OCI-LY7 (cell line): ENCODE measurements around the gene CFDP1. TPM values are rescaled to one million over a fixed set of nuclear protein-coding genes. Genes with fewer than 3 reads are reported as not detected.
A peak's percentile ranks its signal among the peaks of the same experiment; 100 is the strongest.

Experiments
- BruUV-seq: library from RNA; stranded (reverse); fragments of 400-500 nt; replicated peaks from 2 replicates; lab custom pipeline; 2021; lab: Mats Ljungman, UMichigan
- CTCF ChIA-PET: fragments of 300-600 bp; sonication (Branson Sonifier 250); formaldehyde crosslinking; loops from one replicate; lab custom pipeline; 2022; ENCODE audit warnings: antibody characterized with exemption; ENCODE audit not compliant: unreplicated experiment; lab: Charles Lee
- POLR2A ChIA-PET: fragments of 300-600 bp; sonication (Branson Sonifier 250); formaldehyde crosslinking; loops from one replicate; lab custom pipeline; 2022; ENCODE audit warnings: antibody characterized with exemption; lab: Charles Lee
- DNase-seq: peaks from one replicate; pipeline ENCODE4 v3.0.0-alpha.2; 2015; ENCODE audit warnings: low spot score
- H2AFZ ChIP-seq: fragments of 200-600 bp; sonication (generic), shearing (Covaris generic); 2 replicates; pipeline ENCODE4 v1.6.1; 2014; ENCODE audit warnings: mild to moderate bottlenecking, antibody characterized with exemption, low read length, moderate library complexity
- H3K27ac ChIP-seq: fragments of 200-600 bp; sonication (generic); 2 replicates; pipeline ENCODE4 v1.5.1; 2014; ENCODE audit warnings: mixed run types, low read depth, mild to moderate bottlenecking, moderate library complexity, low read length, inconsistent platforms; ENCODE audit not compliant: poor library complexity, severe bottlenecking
- H3K36me3 ChIP-seq: fragments of 200-600 bp; sonication (generic); 2 replicates; pipeline ENCODE4 v1.6.1; 2014; ENCODE audit warnings: mild to moderate bottlenecking, antibody characterized with exemption, low read length, moderate library complexity, mixed read lengths; ENCODE audit not compliant: insufficient read depth
- H3K4me1 ChIP-seq: fragments of 200-600 bp; sonication (generic); 2 replicates; pipeline ENCODE4 v1.5.1; 2014; ENCODE audit warnings: mild to moderate bottlenecking, low read length; ENCODE audit not compliant: insufficient read depth, poor library complexity, severe bottlenecking
- H3K4me2 ChIP-seq: fragments of 200-600 bp; sonication (generic); 2 replicates; pipeline ENCODE4 v1.6.1; 2014; ENCODE audit warnings: mild to moderate bottlenecking, low read length
- H3K4me3 ChIP-seq: fragments of 200-600 bp; sonication (generic); 2 replicates; pipeline ENCODE4 v1.5.1; 2014; ENCODE audit warnings: mild to moderate bottlenecking, low read depth, low read length; ENCODE audit not compliant: poor library complexity, severe bottlenecking
- H3K79me2 ChIP-seq: fragments of 200-600 bp; sonication (generic); 2 replicates; pipeline ENCODE4 v1.6.1; 2016; ENCODE audit warnings: low read depth, mild to moderate bottlenecking, low read length, moderate library complexity, mixed read lengths; ENCODE audit not compliant: insufficient read depth
- H3K9me2 ChIP-seq: fragments of 200-600 bp; sonication (generic); 2 replicates; pipeline ENCODE4 v1.6.1; 2016; ENCODE audit warnings: mild to moderate bottlenecking, low read length, mixed read lengths; ENCODE audit not compliant: insufficient read depth
- H3K9me3 ChIP-seq: fragments of 200-600 bp; sonication (generic); 2 replicates; pipeline ENCODE4 v1.6.1; 2014; ENCODE audit warnings: mild to moderate bottlenecking, mixed run types, low read length, mixed read lengths
- H4K20me1 ChIP-seq: fragments of 200-600 bp; sonication (generic); 2 replicates; pipeline ENCODE4 v1.6.1; 2014; ENCODE audit warnings: mild to moderate bottlenecking, antibody characterized with exemption, low read length, moderate library complexity, mixed read lengths; ENCODE audit not compliant: insufficient read depth
- EZH2phosphoT487 ChIP-seq: fragments of 200-600 bp; sonication (generic); IDR thresholded peaks from 2 replicates; pipeline ENCODE4 v1.6.1; 2018; ENCODE audit warnings: low read depth, borderline replicate concordance, mild to moderate bottlenecking, mixed run types, antibody characterized with exemption, low read length, moderate library complexity, mixed read lengths
- intact Hi-C: fragments of 100-400 bp; cut with micrococcal nuclease; formaldehyde crosslinking; loops from one replicate; pipeline ENCODE4 v1.10.0; 2022; ENCODE audit not compliant: unreplicated experiment
- total RNA-seq, 2 experiments: library from RNA; depleted of rRNA in 1 of 2; stranded (reverse); fragments of >200 nt in 1 of 2; shearing (Covaris generic) in 1 of 2; gene quantifications; 2 replicates each; pipeline ENCODE4 v1.2.3, GENCODE V29; 2014 to 2022
- TF ChIP-seq, protein P1 (sequence below): fragments of 200-600 bp; sonication (generic); conservative IDR thresholded peaks from 2 replicates; pipeline ENCODE4 v1.5.1; 2014; ENCODE audit warnings: mild to moderate bottlenecking, antibody characterized with exemption, low read length, moderate library complexity, mixed read lengths

CFDP1 gene
- total RNA-seq, 2 experiments from 2014 or later: 30.0 to 57.6 TPM

DNA sequence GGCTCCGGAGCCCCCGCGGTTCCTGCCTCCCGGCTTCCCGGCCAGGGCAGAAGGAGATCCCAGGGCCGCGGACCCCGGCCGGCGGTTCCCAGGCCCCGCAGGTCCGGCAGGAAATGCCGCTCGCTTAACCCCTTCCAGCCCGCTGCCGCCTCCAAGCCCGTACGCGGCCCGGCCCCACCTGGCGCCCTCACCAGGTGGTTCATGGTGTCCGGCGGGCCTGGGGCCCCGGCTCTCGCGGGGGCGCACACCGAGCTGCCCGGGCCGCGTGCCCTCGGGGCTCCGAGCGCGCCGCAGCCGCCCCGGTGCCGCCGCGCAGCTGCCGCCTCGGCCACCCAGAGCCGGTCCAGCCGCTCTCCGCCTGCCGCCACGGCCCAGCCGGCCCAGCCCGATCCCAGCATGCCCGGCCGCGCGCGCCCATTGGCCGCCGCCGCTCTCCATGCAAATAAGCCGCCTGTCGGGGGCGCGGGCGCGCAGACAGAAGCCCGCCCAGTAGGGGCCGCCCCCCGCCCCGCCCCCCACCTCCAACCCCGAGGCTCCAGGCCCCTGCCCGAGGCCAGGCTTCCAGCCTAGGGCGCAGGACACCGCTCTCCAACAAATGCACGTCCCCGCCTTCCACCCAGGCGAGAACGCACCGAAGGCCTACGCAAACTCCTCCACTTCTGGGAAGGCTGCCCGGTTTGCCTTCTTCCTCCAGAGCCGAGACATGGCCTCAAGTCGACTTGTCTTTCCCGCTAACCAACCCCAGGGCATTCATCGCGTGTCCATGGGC, 181.8 kb downstream of the CFDP1 start, which contains the start of gene BCAR1:
TSS of gene BCAR1 (minus strand) at position 345 of the 769 bp plus-strand sequence. CDS start at position 203, 142 bp downstream.
- Histone ChIP-seq H3K9me3 (no peaks in the 10 kb centered on the region), H3K9me2 (no peaks in the 10 kb centered on the region), H4K20me1 (no peaks in the 10 kb centered on the region), H3K27ac (no peak within 1 kb of the TSS), H3K4me1 (peaks cover 11% of the 10 kb centered on the region), H3K4me2 (peak within 1 kb of the TSS; percentile 67), H3K4me3 (peak within 1 kb of the TSS; percentile 81), H2AFZ (peak within 1 kb of the TSS; percentile 44; the same call in 1 of the 2 replicates), H3K79me2 (no peaks in the 10 kb centered on the region), H3K36me3 (no peaks in the 10 kb centered on the region)
- DNase-seq: peak; percentile 77
- CTCF ChIA-PET: no interaction called here
- intact Hi-C loops: no loop called here
- BruUV-seq: no TSS peak
- POLR2A ChIA-PET: no interaction called here
- no peak for TF ChIP-seq EZH2phosphoT487
- TF ChIP-seq, protein P1, sequence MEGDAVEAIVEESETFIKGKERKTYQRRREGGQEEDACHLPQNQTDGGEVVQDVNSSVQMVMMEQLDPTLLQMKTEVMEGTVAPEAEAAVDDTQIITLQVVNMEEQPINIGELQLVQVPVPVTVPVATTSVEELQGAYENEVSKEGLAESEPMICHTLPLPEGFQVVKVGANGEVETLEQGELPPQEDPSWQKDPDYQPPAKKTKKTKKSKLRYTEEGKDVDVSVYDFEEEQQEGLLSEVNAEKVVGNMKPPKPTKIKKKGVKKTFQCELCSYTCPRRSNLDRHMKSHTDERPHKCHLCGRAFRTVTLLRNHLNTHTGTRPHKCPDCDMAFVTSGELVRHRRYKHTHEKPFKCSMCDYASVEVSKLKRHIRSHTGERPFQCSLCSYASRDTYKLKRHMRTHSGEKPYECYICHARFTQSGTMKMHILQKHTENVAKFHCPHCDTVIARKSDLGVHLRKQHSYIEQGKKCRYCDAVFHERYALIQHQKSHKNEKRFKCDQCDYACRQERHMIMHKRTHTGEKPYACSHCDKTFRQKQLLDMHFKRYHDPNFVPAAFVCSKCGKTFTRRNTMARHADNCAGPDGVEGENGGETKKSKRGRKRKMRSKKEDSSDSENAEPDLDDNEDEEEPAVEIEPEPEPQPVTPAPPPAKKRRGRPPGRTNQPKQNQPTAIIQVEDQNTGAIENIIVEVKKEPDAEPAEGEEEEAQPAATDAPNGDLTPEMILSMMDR: peak; percentile 25; the same call in 1 of the 2 replicates

DNA sequence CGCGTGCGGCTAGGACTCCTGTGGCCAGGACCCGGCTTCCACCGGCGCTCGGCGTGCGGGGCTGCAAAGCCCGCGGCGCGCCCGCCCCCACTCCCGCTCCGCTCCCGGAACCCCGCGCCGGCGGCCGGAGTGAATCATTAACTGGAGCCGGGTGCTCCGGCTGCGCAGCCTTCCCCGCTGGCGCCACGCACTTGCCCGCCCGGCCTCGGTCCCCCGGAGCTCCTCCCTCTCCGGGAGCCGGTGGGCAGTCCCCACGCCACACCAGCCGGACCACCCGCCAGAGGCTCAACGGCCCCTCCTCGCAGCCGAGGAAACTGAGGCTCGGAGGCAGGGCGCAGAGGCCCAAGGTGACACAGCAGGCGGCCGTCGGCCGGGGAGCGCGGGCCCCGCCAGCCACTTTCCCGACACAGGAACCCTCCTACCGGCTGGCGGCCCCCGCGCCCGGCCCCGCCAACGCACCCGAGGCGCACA, 182.5 kb downstream of the CFDP1 start:
- no peaks in the 10 kb centered on the region for H4K20me1 ChIP-seq
- POLR2A ChIA-PET: no interaction called here
- peak overlapping the region; percentile 81 for H3K4me3 ChIP-seq
- no peak overlapping the region for H3K27ac ChIP-seq
- BruUV-seq: no TSS peak
- H3K4me1 ChIP-seq: peaks cover 11% of the 10 kb centered on the region
- H2AFZ ChIP-seq: peak overlapping the region; percentile 36; the same call in 1 of the 2 replicates
- no peaks in the 10 kb centered on the region for H3K9me2 ChIP-seq
- no peaks in the 10 kb centered on the region for H3K36me3 ChIP-seq
- TF ChIP-seq, protein P1: no peak
- no peak for DNase-seq
- intact Hi-C loops: no loop called here
- no peaks in the 10 kb centered on the region for H3K79me2 ChIP-seq
- H3K4me2 ChIP-seq: peak overlapping the region; percentile 67
- H3K9me3 ChIP-seq: no peaks in the 10 kb centered on the region
- CTCF ChIA-PET: interaction anchor here (1.0 to 1.2 kb wide), 3 partner anchors 15 to 214 kb away, joined by 3 read pairs; no protein-coding TSS in a partner anchor
